Activated CD4-positive, alpha-beta T cell treated with anti-CD3 and anti-CD28 coated beads for 36 hours (primary cell): ENCODE measurements around the gene MATN3. TPM values are rescaled to one million over a fixed set of nuclear protein-coding genes. Genes with fewer than 3 reads are reported as not detected.

ENCODE experiments used
- ATAC-seq: fragments of 200-7000 bp; cut with Tn5 transposase; one replicate; pipeline ENCODE4 v1.10.0; 2021; ENCODE audit warnings: mild to moderate bottlenecking, moderate library complexity
- CTCF ChIA-PET: fragments of 350-600 bp; sonication (Branson Sonifier 250); formaldehyde crosslinking; loops from one replicate; lab custom pipeline; 2021; ENCODE audit warnings: antibody characterized with exemption; lab: Charles Lee
- POLR2A ChIA-PET: fragments of 350-600 bp; sonication (Branson Sonifier 250); formaldehyde crosslinking; loops from one replicate; lab custom pipeline; 2021; ENCODE audit warnings: antibody characterized with exemption, inconsistent platforms; lab: Charles Lee
- DNase-seq: peaks from one replicate; pipeline ENCODE4 v3.0.0-alpha.2; 2020
- H3K27ac Mint-ChIP-seq: one replicate; pipeline ENCODE4 v1.8.0; 2021; ENCODE audit warnings: mixed read lengths
- H3K27me3 Mint-ChIP-seq: one replicate; pipeline ENCODE4 v1.8.0; 2021; ENCODE audit warnings: mixed read lengths
- H3K36me3 Mint-ChIP-seq: one replicate; pipeline ENCODE4 v1.8.0; 2021; ENCODE audit warnings: low read depth, mixed read lengths
- H3K4me1 Mint-ChIP-seq: one replicate; pipeline ENCODE4 v1.8.0; 2021; ENCODE audit warnings: mixed read lengths
- H3K4me3 Mint-ChIP-seq: one replicate; pipeline ENCODE4 v1.8.0; 2021; ENCODE audit warnings: mild to moderate bottlenecking, moderate library complexity, mixed read lengths
- H3K9me3 Mint-ChIP-seq: one replicate; pipeline ENCODE4 v1.8.0; 2021; ENCODE audit warnings: low read depth, mixed read lengths
- intact Hi-C, 2 experiments: fragments of 100-400 bp; cut with DNase I in 1 of 2; cut with micrococcal nuclease in 1 of 2; formaldehyde crosslinking; loops; one replicate each; pipeline versions ENCODE4 v1.14.2 to v1.15.1; 2022 to 2024; cut with DNase I, micrococcal nuclease
- total RNA-seq, 2 experiments: library from RNA; stranded (reverse); gene quantifications; one replicate each; pipeline ENCODE4 v1.2.3, GENCODE V29; 2021

The MATN3 gene
- total RNA-seq, 2 experiments from 2014 or later, result not detected

DNA sequence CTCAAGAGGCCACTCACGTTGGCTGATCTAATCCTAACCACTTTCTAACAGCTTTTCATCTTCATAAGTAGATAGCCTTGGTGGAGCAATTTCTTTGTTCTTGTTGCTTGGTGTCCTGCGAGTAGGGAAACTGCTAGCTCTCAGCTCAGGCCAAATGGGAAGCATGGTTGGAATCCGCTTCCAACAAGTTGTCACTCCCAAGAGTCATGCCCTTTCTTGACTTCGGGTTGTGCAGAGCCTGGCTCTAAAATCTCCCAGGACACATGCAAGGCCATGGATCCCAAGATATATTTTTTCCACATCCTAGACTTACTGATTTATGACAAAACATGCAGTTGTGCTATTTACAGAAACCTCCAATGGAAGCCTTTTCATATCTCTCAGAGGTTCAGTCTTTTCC, 7.3 kb upstream of the MATN3 start:
- Mint-ChIP-seq H3K9me3 (peaks cover 27% of the 10 kb centered on the region), H3K36me3 (peaks cover 8% of the 10 kb centered on the region), H3K27ac (no peak overlapping the region), H3K4me1 (no peaks in the 10 kb centered on the region), H3K4me3 (no peak overlapping the region), H3K27me3 (no peaks in the 10 kb centered on the region)
- ChIA-PET CTCF (interaction anchor here (1.1 kb wide), 1 partner anchor 32 kb away, joined by 3 read pairs; the partner anchor contains the start of gene LAPTM4A), POLR2A (interaction anchor here (0.6 kb wide), 1 partner anchor 133 kb away, joined by 3 read pairs; no protein-coding TSS in a partner anchor)
- ATAC-seq (no peak), DNase-seq (no peak)
- intact Hi-C loops, result no loop called here

DNA sequence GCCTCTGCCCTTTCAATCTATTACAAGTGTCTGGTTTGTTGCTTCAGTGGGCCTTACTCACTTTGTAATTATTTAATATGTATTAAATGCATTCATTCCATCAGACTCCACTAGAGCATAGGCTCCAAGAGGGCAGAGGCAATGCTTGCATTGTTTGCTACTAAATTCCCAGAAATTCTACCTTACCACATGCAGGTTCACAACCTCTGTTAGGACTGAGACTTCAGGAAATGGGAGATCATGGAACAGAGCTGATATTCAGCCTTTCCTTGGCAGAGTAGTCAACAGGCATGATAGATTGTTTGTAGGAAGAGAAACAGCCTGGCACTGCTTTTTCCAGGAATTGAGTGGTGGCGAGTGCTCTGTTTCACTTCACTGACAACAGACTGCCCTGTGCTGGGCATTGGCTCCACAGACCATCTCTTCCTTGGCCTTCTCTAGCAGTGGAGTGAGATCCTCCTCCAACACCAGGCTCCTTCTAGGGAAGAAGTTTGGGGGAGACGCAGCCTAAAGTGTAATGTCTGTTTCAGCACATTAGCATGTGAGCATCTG, 6.2 kb upstream of the MATN3 start:
- ChIA-PET CTCF (interaction anchor here (0.7 kb wide), 1 partner anchor 82 kb away, joined by 3 read pairs; no protein-coding TSS in a partner anchor), POLR2A (no interaction called here)
- Mint-ChIP-seq H3K27me3 (peaks cover 3% of the 10 kb centered on the region), H3K4me3 (no peak overlapping the region), H3K4me1 (no peaks in the 10 kb centered on the region), H3K36me3 (peaks cover 8% of the 10 kb centered on the region), H3K9me3 (peaks cover 27% of the 10 kb centered on the region), H3K27ac (no peak overlapping the region)
- ATAC-seq (no peak), DNase-seq (no peak)
- intact Hi-C loops, result no loop called here

DNA sequence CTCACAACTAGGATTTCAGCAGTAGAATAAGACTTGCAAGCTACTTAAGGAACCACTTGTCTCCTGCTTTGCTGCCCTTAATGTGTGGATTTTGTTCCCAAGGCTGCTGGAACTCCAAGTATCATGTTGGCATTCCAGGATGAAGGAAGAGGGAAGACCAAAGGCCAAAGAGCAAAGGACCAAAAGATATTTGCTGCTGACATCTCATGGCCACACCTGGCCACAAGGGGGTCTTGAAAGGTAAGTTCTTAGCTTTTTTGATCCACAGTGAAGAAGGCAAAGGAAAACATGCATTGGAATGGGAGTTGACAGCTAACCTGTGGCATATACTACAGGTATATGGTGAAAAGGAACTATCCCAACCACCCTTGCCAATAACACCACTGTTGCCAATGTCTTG, 3.9 kb upstream of the MATN3 start:
- ChIA-PET CTCF (interaction anchor here (0.6 to 3.3 kb wide), 30 partner anchors 13 to 333 kb away, joined by 3 to 31 read pairs (median 5); partner anchors contain the start of gene WDR35), POLR2A (interaction anchor here (1.2 kb wide), 1 partner anchor 35 kb away, joined by 3 read pairs; the partner anchor contains the start of gene LAPTM4A)

DNA sequence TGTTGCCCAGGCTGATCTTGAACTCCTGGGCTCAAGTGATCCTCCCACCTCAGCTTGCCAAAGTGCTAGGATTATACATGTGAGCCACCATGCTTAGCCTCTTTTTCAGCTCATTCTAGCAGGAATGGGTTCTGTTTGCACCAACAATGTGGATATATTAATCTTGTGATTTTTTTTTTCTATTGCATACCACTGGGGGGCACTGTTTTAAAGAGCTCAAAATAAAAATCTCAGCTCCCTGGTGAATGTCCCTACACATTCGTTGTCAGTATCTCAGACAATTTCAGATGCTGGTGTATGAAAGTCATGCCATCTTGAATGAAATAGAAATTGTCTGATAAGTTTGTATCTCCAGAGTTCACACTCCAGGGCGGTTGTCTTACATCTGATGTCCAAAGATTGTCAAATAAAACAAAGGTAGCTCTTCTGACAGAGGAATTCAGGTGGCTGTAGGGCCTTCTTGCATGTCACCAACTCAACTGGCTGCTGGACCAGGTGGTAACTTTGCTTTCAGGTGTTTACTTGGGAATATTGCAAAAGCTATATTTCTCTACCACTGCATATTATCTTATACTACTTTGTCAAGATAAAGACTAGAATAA, 3.1 kb upstream of the MATN3 start:
- H3K36me3 Mint-ChIP-seq, result peaks cover under 1% of the 10 kb centered on the region
- H3K9me3 Mint-ChIP-seq, result peaks cover 10% of the 10 kb centered on the region
- H3K27me3 Mint-ChIP-seq, result peaks cover 25% of the 10 kb centered on the region
- ATAC-seq (peak; percentile 42), DNase-seq (no peak)
- intact Hi-C loops, result loop anchor here (1.0 kb wide), 1 partner anchor 83 kb away; no protein-coding TSS in a partner anchor
- ChIA-PET CTCF (interaction anchor here (0.5 to 3.3 kb wide), 42 partner anchors 9 to 996 kb away, joined by 3 to 31 read pairs (median 4); partner anchors contain the start of genes LAPTM4A and WDR35), POLR2A (interaction anchor here (1.1 to 1.2 kb wide), 2 partner anchors 36 to 83 kb away, joined by 3 to 4 read pairs; partner anchors contain the start of gene LAPTM4A)
- peaks cover 3% of the 10 kb centered on the region for H3K4me1 Mint-ChIP-seq
- no peak overlapping the region for H3K4me3 Mint-ChIP-seq
- H3K27ac Mint-ChIP-seq, result no peak overlapping the region

More for the DNA sequence above, 3.9 kb upstream of the MATN3 start:
- ATAC-seq (no peak), DNase-seq (no peak)
- H3K9me3 Mint-ChIP-seq, result peaks cover 14% of the 10 kb centered on the region
- intact Hi-C loops, result no loop called here
- H3K4me1 Mint-ChIP-seq, result peaks cover 3% of the 10 kb centered on the region
- peaks cover 3% of the 10 kb centered on the region for H3K36me3 Mint-ChIP-seq
- H3K27ac Mint-ChIP-seq, result no peak overlapping the region
- peaks cover 19% of the 10 kb centered on the region for H3K27me3 Mint-ChIP-seq
- no peak overlapping the region for H3K4me3 Mint-ChIP-seq

DNA sequence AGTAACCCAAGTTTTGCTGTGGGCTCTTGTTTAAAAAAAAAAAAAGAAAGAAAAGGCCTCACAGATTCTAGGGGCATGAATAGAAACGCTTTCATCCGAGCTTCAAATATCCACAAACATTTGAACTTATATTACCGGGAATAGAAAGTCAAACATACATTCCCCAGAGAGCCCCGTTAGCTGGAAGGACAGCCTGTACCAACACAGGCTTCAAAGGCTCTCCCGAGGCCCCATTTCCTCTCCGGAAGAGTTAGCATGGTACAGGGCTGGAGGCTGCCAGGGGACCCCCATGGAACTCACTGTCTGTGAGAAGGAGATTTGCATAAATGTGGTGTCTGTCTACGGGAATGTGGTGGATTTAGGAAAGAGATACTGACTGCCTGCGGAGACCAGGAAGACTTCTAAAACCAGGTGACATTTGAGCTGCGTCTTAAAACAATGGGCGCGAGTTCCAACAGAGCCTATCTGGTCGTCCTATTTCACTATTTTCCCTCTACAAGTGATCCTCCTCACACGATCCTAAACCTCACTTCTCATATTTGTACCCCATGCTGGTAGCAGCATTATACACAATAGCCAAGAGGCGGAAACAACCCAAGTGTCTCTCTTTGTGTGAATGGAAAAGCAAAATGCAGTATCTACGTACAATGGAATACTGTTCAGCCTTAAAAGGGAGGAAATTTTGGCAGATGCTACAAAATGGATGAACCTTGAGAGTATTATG, 820 bp upstream of the MATN3 start:
- intact Hi-C loops, result loop anchor here in 1 of 2 experiments (1.0 kb wide), 1 partner anchor 38 kb away; the partner anchor contains the start of gene LAPTM4A

DNA sequence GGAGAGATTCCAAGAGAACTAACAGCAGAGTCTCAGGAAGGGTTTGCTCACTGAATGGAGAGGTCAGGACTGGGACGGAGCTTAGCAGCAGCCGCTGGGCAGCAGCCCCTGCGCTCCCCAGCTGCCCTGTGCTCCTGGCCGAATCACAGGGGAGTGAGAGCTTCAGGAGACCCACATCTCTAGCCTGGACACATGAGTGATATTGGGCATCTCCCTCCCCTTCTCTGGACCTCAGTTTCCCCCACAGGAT, 511 bp downstream of the MATN3 start:
- no peaks in the 10 kb centered on the region for H3K36me3 Mint-ChIP-seq
- H3K9me3 Mint-ChIP-seq, result no peaks in the 10 kb centered on the region
- peaks cover 34% of the 10 kb centered on the region for H3K27me3 Mint-ChIP-seq
- no peak for ATAC-seq
- intact Hi-C loops, result no loop called here
- peaks cover 3% of the 10 kb centered on the region for H3K4me1 Mint-ChIP-seq
- CTCF ChIA-PET, result interaction anchor here (1.1 to 1.7 kb wide), 3 partner anchors 9 to 24 kb away, joined by 3 to 4 read pairs (median 4); no protein-coding TSS in a partner anchor
- DNase-seq, result no peak
- H3K27ac Mint-ChIP-seq, result no peak overlapping the region
- H3K4me3 Mint-ChIP-seq, result peak overlapping the region; percentile 45
- POLR2A ChIA-PET, result no interaction called here

More for the DNA sequence above, 820 bp upstream of the MATN3 start:
- no peak for DNase-seq
- Mint-ChIP-seq H3K4me1 (peaks cover 3% of the 10 kb centered on the region), H3K27me3 (peaks cover 32% of the 10 kb centered on the region), H3K27ac (no peak overlapping the region), H3K36me3 (no peaks in the 10 kb centered on the region), H3K9me3 (no peaks in the 10 kb centered on the region), H3K4me3 (peak overlapping the region; percentile 54)
- ATAC-seq, result no peak
- POLR2A ChIA-PET, result no interaction called here
- CTCF ChIA-PET, result interaction anchor here (0.6 to 3.3 kb wide), 5 partner anchors 24 to 96 kb away, joined by 3 to 25 read pairs (median 5); partner anchors contain the start of gene WDR35

DNA sequence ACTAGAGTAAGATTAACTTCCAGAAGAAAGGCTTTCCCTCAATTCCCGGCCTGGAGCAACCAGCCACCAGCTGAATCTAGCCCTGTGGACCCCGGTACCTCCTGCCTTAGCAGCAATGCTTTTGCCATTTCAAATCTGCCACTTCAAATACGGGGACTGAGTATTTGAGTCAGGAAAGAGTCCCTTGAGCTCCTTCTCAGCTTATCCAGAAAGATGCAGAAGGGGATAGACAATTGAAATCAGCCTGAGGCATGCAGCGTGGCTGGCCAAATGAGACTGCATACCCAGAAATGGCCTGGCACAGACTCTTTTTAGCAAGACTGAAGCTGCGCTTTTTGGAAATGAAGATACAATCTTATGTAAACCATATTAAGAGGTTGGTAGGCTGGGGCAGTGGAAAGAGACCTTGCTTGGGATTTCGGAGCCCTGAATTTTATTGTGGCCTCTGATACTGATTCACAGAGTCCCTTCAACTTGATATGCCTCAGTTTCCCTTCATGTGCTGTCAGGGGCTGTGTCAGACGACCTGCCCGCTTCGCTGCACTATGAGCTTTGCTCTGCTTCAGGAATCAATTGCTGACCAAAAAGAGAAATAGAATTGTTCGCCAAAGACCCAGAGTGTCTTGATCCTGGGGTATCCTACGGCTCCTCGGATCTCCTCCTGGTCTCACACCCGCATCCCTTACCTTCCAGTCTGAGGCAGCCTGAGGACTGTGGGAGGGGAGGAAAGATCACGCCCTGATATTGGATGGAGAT, 1.0 kb downstream of the MATN3 start:
- ChIA-PET POLR2A (interaction anchor here (0.7 kb wide), 1 partner anchor 75 kb away, joined by 3 read pairs; no protein-coding TSS in a partner anchor), CTCF (interaction anchor here (1.1 to 1.7 kb wide), 4 partner anchors 9 to 24 kb away, joined by 3 to 4 read pairs (median 4); no protein-coding TSS in a partner anchor)
- peak overlapping the region; percentile 45 for H3K4me3 Mint-ChIP-seq
- ATAC-seq (no peak), DNase-seq (no peak)
- H3K27me3 Mint-ChIP-seq, result peaks cover 36% of the 10 kb centered on the region
- no peak overlapping the region for H3K27ac Mint-ChIP-seq
- H3K36me3 Mint-ChIP-seq, result no peaks in the 10 kb centered on the region
- peaks cover 3% of the 10 kb centered on the region for H3K4me1 Mint-ChIP-seq
- intact Hi-C loops, result no loop called here
- no peaks in the 10 kb centered on the region for H3K9me3 Mint-ChIP-seq

DNA sequence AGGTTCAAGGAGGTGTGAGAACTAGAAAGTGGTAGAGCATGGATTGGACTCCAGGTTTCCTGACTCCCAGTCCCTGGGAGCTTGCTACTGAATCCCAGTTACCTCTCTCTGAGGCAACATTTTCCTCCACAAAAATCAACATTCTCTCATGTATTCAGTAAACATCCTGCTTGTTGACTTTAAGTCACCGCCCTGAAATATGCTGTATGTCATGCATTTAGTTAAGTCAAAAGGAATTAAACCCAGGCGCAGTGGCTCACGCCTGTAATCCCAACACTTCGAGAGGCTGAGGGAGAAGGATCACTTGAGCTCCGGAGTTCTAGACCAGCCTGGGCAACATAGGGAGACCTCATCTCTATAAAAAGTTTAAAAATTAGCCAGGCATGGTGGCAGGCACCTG, 3.8 kb downstream of the MATN3 start:
- peaks cover 3% of the 10 kb centered on the region for H3K4me1 Mint-ChIP-seq
- no peak overlapping the region for H3K4me3 Mint-ChIP-seq
- ATAC-seq (no peak), DNase-seq (no peak)
- peaks cover 33% of the 10 kb centered on the region for H3K27me3 Mint-ChIP-seq
- H3K36me3 Mint-ChIP-seq, result no peaks in the 10 kb centered on the region
- intact Hi-C loops, result no loop called here
- no peak overlapping the region for H3K27ac Mint-ChIP-seq
- H3K9me3 Mint-ChIP-seq, result no peaks in the 10 kb centered on the region
- ChIA-PET POLR2A (no interaction called here), CTCF (no interaction called here)

DNA sequence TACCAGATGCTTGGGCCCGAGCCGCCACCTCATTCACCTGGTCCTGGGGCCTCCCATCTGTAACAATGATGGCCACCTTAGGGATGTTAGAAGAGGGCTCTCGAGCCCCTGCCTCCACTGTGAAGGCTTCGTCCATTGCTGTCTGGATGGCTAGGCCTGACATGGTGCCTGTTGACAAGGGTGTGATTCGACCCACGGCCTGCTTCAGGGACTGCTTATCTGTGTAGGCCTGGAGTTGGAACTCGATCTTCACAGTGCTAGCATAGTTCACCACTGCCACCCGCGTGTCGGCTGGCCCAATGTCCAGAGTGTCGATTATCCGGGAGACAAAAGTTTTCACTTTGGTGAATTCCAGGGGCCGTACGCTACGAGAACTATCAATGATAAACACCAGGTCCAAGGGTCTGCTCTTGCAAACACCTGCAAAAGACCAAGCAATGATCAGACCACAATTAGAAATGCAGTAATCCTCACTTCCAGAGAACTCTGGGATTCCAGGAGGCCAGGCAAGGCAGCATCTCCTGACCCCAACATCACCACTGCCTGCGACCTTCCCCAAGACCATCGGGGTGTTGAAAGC, 6.5 kb downstream of the MATN3 start:
- H3K36me3 Mint-ChIP-seq, result no peaks in the 10 kb centered on the region
- no peak for ATAC-seq
- H3K9me3 Mint-ChIP-seq, result no peaks in the 10 kb centered on the region

DNA sequence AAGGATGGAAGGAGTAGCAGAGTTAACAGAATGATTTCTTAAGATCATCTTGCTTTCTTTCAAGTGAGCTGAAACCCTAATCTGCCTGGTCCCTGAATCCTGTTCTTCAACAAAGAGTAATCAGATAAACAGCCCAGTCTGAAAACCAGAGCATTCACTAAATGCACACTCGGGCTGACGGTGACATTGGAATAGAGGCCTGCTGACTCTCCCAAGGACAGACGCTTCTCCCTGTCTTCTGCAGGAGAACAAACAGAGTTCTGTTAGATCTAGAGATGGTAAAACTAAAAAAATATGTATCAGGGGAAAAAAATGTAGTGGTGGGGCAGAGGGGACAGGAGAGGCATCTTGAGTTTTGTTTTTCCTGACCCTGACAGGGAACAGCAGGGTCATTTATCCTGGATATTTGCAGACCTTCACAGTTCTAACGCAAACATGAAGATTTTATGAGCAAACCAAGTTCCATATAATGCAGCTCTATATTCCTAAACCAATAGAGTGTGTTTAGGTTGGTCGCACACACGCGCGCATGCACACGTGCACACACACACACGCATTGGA, 7.3 kb downstream of the MATN3 start:
- POLR2A ChIA-PET, result no interaction called here
- no peaks in the 10 kb centered on the region for H3K36me3 Mint-ChIP-seq
- CTCF ChIA-PET, result interaction anchor here (0.6 to 3.6 kb wide), 3 partner anchors 11 to 657 kb away, joined by 3 to 23 read pairs (median 3); no protein-coding TSS in a partner anchor

More for the DNA sequence above, 6.5 kb downstream of the MATN3 start:
- Mint-ChIP-seq H3K4me1 (no peaks in the 10 kb centered on the region), H3K27ac (no peak overlapping the region), H3K27me3 (peaks cover 22% of the 10 kb centered on the region), H3K4me3 (no peak overlapping the region)
- DNase-seq, result no peak
- ChIA-PET POLR2A (no interaction called here), CTCF (interaction anchor here (0.6 kb wide), 1 partner anchor 656 kb away, joined by 3 read pairs; no protein-coding TSS in a partner anchor)
- intact Hi-C loops, result no loop called here

More for the DNA sequence above, 7.3 kb downstream of the MATN3 start:
- no peak overlapping the region for H3K4me3 Mint-ChIP-seq
- no peaks in the 10 kb centered on the region for H3K9me3 Mint-ChIP-seq
- intact Hi-C loops, result no loop called here
- ATAC-seq (no peak), DNase-seq (no peak)
- H3K27ac Mint-ChIP-seq, result no peak overlapping the region
- no peaks in the 10 kb centered on the region for H3K4me1 Mint-ChIP-seq
- peaks cover 18% of the 10 kb centered on the region for H3K27me3 Mint-ChIP-seq
